NCI-H82 (cell line): Measurements from ENCODE around the gene UNC13B.
"Not testable (repeated sequence)": the region's sequence is repeated elsewhere in the genome, so short reads cannot be mapped to it uniquely, and the experiment has no call there.

Experiments used
- DNase-seq: peaks from one replicate; lab custom pipeline; 2025; lab: John Stamatoyannopoulos, UW

The UNC13B gene

DNA sequence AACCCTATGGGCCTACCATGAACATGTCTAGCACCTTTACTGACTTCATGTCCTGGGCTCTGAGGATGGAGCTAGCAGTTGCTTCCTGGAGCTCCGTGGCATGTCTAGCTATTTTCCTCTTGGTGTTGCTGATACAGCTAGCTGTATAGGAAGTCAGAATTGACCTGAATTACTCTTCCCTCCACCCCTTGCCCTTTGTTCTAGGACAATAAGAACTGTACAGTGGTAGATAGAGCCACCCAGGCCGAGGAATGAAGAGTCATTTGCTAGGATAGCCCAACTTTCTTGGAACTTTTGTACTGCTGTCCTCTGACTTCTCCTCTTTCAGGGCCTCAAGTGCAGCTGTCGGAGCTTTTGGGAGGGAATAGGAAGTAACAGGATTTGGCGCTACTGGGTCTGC lies 218.2 kb downstream of the UNC13B start:
- DNase-seq = no peak

GRCh38 chr9:35380619-35381018 lies 218.8 kb downstream of the UNC13B start:
- no peak for DNase-seq

- no peak for DNase-seq
Observed at GRCh38 chr9:35385042-35385441, 223.2 kb downstream of the UNC13B start.

DNA sequence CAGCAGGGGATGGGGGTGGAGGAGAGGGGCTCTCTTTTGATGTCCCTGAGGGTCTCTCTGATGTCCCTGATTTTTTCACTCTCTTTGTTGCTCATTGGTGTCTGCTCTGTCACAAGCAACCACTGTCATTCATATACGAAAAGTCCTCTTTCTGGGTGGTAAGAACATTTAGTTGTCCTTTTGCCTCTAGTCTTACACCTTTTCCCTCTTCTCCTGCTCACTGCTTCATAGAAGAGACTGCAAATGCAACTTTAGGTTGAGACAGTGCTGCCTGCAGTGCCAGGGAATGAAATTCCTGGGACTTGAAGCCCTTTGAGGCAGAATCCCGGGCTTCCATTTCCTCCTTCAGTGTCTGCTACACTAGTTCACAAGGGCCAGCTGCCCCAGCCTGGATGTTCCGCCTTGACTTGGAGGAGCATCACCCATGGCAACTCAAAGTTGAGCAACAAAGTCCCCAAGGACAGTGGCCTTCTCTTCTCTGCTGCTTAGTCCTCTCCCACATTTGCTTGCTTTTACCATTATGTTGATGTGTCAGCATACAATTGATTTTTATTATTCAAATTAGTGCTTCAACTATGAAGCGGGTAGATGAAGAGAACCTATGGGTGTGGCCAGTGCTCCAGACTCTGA lies 233.4 kb downstream of the UNC13B start:
- DNase-seq = no peak

DNA sequence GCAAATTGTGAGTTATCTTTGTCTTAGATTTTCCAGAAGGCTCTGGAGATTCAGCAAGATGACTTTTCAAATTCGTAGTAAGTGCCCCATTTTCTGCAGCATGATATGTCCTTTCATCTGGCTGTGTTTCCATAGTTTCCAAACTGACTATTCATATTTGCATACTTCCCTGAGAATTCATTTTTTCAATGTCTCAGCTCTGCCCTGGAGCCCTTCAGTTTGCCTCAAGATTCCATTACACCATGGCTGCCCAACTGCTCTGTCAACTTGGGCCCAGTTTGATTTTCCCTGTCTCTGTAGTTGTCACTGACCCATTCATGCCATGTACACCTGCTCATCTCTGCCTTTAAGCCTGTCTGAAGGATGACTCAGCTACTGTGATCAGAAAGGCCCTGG lies 233.9 kb downstream of the UNC13B start:
- DNase-seq = no peak

DNA sequence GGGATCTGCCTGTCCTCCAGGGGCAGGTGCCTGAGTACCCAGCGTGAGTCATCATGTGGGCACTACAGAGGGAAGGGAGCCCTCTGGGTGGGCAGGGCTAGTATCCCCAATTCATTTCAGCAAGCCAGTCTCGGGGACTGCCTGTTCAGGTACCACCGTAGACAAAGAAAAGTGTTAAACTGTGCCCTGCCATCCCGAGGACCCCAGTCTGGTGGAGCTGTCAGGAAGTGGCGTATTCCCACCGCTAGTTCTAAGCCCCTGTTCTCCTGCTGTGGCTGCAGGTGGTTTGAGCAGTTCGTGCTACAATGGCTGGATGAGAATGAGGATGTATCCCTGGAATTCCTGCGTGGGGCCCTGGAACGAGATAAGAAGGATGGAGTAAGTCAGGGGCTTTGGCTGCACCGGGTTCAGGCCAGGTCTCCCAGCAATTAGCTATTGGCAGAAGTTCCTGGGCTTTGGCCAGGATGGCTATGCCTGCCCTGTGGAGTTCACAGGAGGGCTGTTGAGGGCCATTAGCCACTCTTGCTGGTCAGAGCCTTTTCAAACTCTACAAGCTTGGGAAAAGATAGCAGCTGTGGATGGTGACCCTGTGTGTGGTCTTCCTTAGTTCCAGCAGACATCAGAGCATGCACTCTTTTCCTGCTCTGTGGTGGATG lies 234.9 kb downstream of the UNC13B start:
- no peak for DNase-seq

DNA sequence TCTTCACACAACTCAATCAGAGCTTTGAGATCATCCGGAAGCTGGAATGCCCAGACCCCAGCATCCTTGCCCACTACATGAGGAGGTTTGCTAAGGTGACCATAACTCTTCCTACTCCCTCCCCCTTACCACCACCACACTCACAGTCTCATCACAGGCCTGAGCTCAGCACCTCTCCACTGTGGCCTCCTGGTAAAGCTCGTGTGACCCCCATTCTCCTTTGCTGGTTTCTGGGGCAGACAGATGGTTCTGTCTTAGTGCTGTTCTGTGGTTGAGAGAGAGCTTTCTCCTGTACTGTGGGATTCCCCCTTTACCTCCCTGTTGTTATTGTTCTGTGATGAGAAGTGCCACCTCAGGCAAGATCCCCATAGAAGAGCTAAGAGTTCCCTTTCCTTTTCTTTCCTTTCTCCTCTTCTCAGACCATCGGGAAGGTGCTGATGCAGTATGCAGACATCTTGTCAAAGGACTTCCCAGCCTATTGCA lies 235.4 kb downstream of the UNC13B start:
- DNase-seq = no peak

- no peak for DNase-seq
Observed at GRCh38 chr9:35397923-35398322, 236.1 kb downstream of the UNC13B start.

- DNase-seq = no peak
Observed at GRCh38 chr9:35398651-35399335, 237.0 kb downstream of the UNC13B start.

DNA sequence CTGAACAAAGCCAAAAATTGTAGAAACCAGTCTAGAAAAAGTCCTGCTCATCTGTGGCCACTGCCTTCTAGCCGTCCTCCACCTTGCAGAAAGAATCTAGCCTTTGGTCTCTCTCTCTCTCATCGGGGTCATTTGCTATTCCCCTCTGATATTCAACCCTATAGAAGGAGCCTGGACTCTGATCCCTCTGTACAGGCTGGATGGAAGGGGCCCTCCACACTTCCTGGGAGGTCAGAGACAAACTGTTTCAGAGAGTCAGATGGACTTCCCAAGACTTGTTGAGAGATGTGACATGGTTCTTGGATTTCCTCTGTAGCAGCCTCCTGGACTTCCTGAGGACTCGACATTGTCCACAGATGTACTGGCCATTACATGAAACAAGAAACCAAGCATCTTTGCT lies 243.1 kb downstream of the UNC13B start:
- no peak for DNase-seq

DNA sequence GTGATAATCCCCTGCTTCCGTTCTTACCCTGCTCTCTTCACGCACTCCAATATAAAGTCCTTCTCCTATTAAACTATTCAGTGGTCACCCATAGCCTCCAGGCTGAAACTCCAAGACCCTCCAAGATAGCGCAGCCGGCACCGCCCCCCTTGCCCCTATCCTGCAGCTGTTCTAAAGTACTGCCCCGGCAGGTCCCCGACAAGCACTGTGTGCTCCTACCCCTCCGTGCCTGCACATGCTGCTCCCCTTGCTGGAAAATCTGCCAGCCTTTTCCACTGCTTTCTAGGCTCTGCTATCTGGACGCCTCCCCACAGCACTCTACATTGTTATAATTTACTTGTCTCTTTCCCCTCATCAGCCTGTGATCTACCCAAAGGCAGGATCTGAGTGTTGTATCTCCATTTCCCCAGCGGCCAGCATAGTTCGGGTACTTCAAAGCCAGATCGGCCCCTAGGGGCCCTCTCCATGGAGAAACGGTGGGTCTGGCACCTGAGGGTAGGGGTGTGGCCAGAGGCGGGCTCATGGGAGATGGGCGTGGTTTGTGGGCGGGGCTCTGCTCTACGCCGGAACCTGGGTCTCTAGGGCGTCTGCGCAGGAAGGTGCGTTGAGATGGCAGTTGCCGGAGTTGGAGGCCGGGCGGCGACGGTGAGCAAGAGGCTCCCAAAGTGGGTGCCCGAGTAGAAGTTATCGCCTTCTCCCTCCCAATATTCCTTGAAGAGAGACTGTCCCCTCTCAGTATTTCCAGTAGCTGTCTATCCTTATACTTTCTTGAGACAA lies 244.6 kb downstream of the UNC13B start:
- no peak for DNase-seq

- DNase-seq = no peak
Observed at GRCh38 chr9:35407846-35408245, 246.0 kb downstream of the UNC13B start.

GRCh38 chr9:35409434-35409833 lies 247.6 kb downstream of the UNC13B start:
- DNase-seq = not testable (repeated sequence)

- DNase-seq = no peak
Observed at GRCh38 chr9:35414889-35415288, 253.1 kb downstream of the UNC13B start.

- DNase-seq = peak; percentile 4
Observed at GRCh38 chr9:35415402-35416097, 253.7 kb downstream of the UNC13B start.

DNA sequence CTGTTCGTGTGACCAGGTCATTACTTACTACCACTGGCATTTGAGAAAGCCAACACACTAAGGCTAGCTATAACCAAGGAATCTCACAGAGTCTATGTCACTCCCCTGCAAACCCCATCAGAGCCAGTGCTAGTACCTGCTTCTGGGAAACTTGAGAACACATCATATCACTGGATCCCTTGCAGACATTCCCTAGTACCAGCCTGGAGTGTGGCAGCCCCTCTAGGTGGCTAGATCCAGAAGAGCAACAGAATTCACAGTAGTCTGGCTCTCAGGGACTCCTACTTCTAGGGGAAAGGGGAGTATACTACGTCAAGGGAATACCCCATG lies 254.3 kb downstream of the UNC13B start:
- no peak for DNase-seq

- DNase-seq = no peak
Observed at GRCh38 chr9:35422346-35422745, 260.5 kb downstream of the UNC13B start.

DNA sequence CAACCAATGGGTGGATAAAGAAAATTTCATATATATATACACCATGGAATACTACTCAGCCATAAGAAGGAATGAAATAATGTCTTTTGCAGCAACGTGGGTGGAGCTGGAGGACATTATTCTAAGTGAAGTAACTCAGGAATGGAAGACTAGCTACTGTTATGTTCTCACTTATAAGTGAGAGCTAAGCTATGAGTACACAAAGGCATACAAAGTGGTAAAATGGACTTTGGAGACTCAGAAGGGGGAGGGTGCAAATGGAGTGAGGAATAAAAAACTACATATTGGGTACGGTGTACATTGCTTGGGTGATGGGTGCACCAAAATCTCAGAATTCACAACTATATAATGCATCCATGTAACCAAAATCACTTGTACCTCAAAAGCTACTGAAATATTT lies 260.9 kb downstream of the UNC13B start:
- no peak for DNase-seq

GRCh38 chr9:35423499-35423898 lies 261.7 kb downstream of the UNC13B start:
- DNase-seq = no peak

DNA sequence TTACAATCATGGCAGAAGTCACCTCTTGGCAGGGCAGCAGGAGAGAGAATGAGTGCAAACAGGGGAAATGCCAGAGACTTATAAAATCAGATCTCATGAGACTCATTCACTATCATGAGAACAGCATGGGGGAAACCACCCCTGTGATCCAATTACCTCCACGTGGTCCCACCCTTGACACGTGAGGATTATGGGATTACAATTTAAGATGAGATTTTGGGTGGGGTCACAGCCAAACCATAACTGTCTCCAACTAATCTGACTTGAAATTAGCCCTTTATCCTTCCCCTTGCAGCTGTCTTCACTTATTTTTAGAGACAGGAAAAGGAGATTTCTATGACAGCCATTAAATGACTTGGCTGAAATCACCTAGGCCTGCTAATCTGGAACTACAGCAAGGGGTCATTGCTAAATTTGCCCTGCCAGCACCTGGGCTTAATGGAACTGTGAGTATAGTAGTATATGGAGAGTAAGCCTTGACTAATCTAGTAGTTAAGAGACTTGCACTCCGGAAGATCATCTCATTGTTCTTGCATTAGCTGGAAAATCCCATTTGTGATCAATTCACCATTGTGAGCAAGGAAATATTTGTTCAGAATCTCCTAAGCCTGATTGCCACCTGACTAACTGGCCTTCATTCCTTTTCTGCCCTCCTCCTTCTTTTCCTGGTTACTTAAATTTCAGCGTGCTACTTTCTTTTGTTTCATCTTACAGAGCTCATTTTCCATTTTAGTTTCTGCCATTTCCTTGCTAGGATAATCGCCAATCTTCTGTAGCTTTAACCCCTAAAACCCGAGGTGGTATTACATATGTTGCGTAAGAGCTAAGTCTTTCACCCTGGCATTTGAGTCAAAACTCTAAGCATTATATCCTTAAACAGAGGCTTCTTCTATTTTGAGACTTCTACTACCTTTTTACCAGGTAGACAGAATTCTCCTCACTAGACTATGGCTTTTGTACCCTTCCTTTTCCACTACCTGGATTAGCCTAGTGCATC lies 262.8 kb downstream of the UNC13B start:
- peak; percentile 99 for DNase-seq

- no peak for DNase-seq
Observed at GRCh38 chr9:35426627-35427026, 264.8 kb downstream of the UNC13B start.
